ENCODE data around the gene GBX2. TPM values are rescaled to one million over a fixed set of nuclear protein-coding genes. Genes with fewer than 3 reads are reported as not detected.

GBX2 gene
- total RNA-seq, 1 experiment from 2014 or later: 10.2 TPM

GRCh38 chr2:236131073-236131692 is 37.0 kb downstream of the GBX2 start (continued):
- TF ChIP-seq REST (IDR thresholded peaks at IDR 0.05; ENCODE audit: insufficient read depth in 1 of 2, low read depth in 2 of 2, low read length in 1 of 2): no peak

DNA sequence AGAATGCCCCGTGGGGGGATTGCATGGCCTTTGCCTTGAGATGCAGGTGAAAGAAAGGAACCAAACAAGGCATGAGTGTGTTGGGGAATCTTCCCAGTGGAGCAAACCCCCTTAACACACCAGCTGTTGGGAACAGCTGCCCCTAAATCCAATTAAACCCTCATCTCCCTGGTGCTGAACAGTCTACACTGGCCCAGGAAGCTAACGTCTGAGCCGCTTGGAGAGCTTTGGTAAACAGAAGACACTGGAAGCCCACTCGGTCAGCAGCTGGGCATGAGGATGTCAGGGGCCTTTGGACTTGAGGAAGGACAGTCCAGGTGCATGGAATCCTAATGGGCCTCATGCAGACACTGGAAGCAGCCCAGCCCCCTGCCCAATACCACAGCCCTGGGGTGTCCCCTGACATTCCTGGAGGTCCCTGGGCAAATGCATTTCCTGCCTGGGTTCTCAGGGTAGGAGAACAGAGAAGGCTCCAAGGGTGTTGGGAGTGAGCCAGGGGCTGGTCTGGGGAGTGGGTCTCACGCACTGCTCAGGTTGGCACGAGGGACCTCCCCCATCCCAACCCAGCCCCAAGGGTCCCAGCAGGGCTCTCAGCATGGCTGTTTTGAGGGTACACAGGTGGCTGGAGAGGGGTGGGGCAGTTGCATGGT is 37.7 kb downstream of the GBX2 start:
- Histone ChIP-seq H3K36me3 (ENCODE audit: control insufficient read depth, insufficient read depth, low read length) (no peaks in the 10 kb centered on the region), H3K4me1 (ENCODE audit: control insufficient read depth, insufficient read depth, low read length) (no peaks in the 10 kb centered on the region), H3K27ac (ENCODE audit: low read length) (no peak overlapping the region), H3K4me3 (ENCODE audit: low read depth in 2 of 2, low read length in 2 of 2) (no peak overlapping the region), H3K9me3 (ENCODE audit: control insufficient read depth, insufficient read depth, low read depth, low read length) (no peaks in the 10 kb centered on the region), H3K27me3 (ENCODE audit: control insufficient read depth, insufficient read depth, low read length) (no peaks in the 10 kb centered on the region)
- in situ Hi-C loops (cut with HindIII; ENCODE audit: low pct_unique_long_range_greater_than_20kb, low sequenced_read_pairs): no loop called here
- DNase-seq (ENCODE audit: low read depth, low spot score) (no peak), ATAC-seq (no peak)
- CTCF ChIA-PET: interaction anchor here (0.6 to 0.7 kb wide), 2 partner anchors 31 to 57 kb away, joined by 3 to 4 read pairs; no protein-coding TSS in a partner anchor
- no TSS peak for BruUV-seq (replicated peaks)
- no peak for TF ChIP-seq CTCF (IDR thresholded peaks at IDR 0.05)
- TF ChIP-seq POLR2AphosphoS5 (IDR thresholded peaks at IDR 0.05; ENCODE audit: low read depth, low read length): no peak
- TF ChIP-seq SIN3A (IDR thresholded peaks at IDR 0.05; ENCODE audit: borderline replicate concordance, insufficient read depth, low read depth, low read length): no peak
- no peak for TF ChIP-seq REST (IDR thresholded peaks at IDR 0.05; ENCODE audit: insufficient read depth in 1 of 2, low read depth in 2 of 2, low read length in 1 of 2)
- no peak for TF ChIP-seq TCF7L2 (IDR thresholded peaks at IDR 0.05; ENCODE audit: low read depth, low read length)
- POLR2A ChIA-PET: interaction anchor here (0.5 kb wide), 1 partner anchor 23 kb away, joined by 6 read pairs; no protein-coding TSS in a partner anchor
- intact Hi-C loops (cut with micrococcal nuclease; ENCODE audit: unreplicated experiment): no loop called here

Data from Panc1 (cell line).